Gastrocnemius medialis (tissue), 4 donors: ENCODE data around the gene GATC. TPM values are rescaled to one million over a fixed set of nuclear protein-coding genes. Genes with fewer than 3 reads are reported as not detected.
"Not testable (repeated sequence)": the region's sequence is repeated elsewhere in the genome, so short reads cannot be mapped to it uniquely, and the experiment has no call there.

Experiments
- ATAC-seq, 2 donors: fragments of 150-250 bp; one replicate each; pipeline ENCODE4 v1.9.1; 2016
- DNase-seq, 2 donors: peaks; one replicate each; pipeline ENCODE4 v3.0.0-alpha.2; 2019
- H3K27ac ChIP-seq, 4 donors: fragments of 200-600 bp; sonication (generic); 1 replicate in 1 of 4; 2 replicates in 3 of 4; pipeline ENCODE4 v1.5.1; 2016 to 2018; ENCODE audit warnings: mild to moderate bottlenecking in 2 of 4, moderate library complexity in 1 of 4
- H3K27me3 ChIP-seq, 3 donors: fragments of 200-600 bp; sonication (generic) in 2 of 3; 1 replicate in 1 of 3; 2 replicates in 2 of 3; pipeline versions ENCODE4 v1.5.1 to v1.6.0; 2016 to 2019; ENCODE audit warnings: mild to moderate bottlenecking in 1 of 3, moderate library complexity in 1 of 3
- H3K36me3 ChIP-seq, 2 donors: fragments of 200-600 bp; sonication (generic) in 1 of 2; one replicate each; pipeline ENCODE4 v1.5.1; 2017 to 2018
- H3K4me1 ChIP-seq, 2 donors: fragments of 200-600 bp; sonication (generic) in 1 of 2; one replicate each; pipeline ENCODE4 v1.5.1; 2016 to 2017; ENCODE audit warnings: mild to moderate bottlenecking in 2 of 2
- H3K4me3 ChIP-seq, 4 donors: fragments of 200-600 bp; sonication (generic) in 3 of 4; 1 replicate in 1 of 4; 2 replicates in 3 of 4; pipeline ENCODE4 v1.5.1; 2016 to 2019; ENCODE audit warnings: mild to moderate bottlenecking in 2 of 4
- H3K9me3 ChIP-seq, 3 donors: fragments of 200-600 bp; sonication (generic) in 2 of 3; 1 replicate in 1 of 3; 2 replicates in 2 of 3; pipeline ENCODE4 v1.5.1; 2016 to 2019
- CTCF ChIP-seq, 5 experiments: fragments of 450-650 bp in 3 of 5; fragments of 200-600 bp in 2 of 5; sonication (generic) in 2 of 5; IDR thresholded peaks in 4 of 5; conservative IDR thresholded peaks in 1 of 5; 1 replicate in 4 of 5; 2 replicates in 1 of 5; pipeline ENCODE4 v1.5.1; 2016 to 2019; ENCODE audit warnings: antibody characterized with exemption in 5 of 5, mild to moderate bottlenecking in 3 of 5, moderate library complexity in 3 of 5
- POLR2A ChIP-seq, 2 donors: fragments of 450-650 bp; IDR thresholded peaks; one replicate each; pipeline ENCODE4 v1.6.1; 2017; ENCODE audit warnings: antibody characterized with exemption in 2 of 2, mild to moderate bottlenecking in 2 of 2, moderate library complexity in 2 of 2
- in situ Hi-C, 4 donors: fragments of 200-750 bp; cut with MboI; loops; one replicate each; pipeline versions ENCODE4 v1.15.0 to v1.8.0; 2017; ENCODE audit warnings: low sequenced_read_pairs in 4 of 4
- intact Hi-C: fragments of 100-400 bp; cut with DNase I; formaldehyde crosslinking; loops from one replicate; pipeline ENCODE4 v1.15.1; 2023; ENCODE audit warnings: low total_unique reads
- total RNA-seq, 4 donors: library from RNA; depleted of rRNA; stranded (reverse); fragments of >200 nt; gene quantifications; one replicate each; pipeline versions ENCODE4 v1.1.0 to v1.2.3, GENCODE V29; 2016

Gene GATC
- total RNA-seq, 4 donors from 2014 or later: 14.5 to 20.7 (median 18.4) TPM

GRCh38 chr12:120483621-120484020 is 37.4 kb downstream of the GATC start:
- TF ChIP-seq CTCF (IDR thresholded peaks at IDR 0.05 in 4 of 5, conservative IDR thresholded peaks at IDR 0.05 in 1 of 5) (no peak), POLR2A (IDR thresholded peaks at IDR 0.05) (no peak)
- H3K4me1 ChIP-seq: no peaks in the 10 kb centered on the region
- no peaks in the 10 kb centered on the region for H3K27me3 ChIP-seq
- in situ Hi-C loops (no loop called here), intact Hi-C loops (no loop called here)
- no peak for DNase-seq
- no peaks in the 10 kb centered on the region for H3K36me3 ChIP-seq
- no peak overlapping the region for H3K27ac ChIP-seq
- H3K4me3 ChIP-seq: no peak overlapping the region
- no peaks in the 10 kb centered on the region for H3K9me3 ChIP-seq
- ATAC-seq: no peak

- Histone ChIP-seq H3K4me1 (peaks cover 6% of the 10 kb centered on the region in 2 donors), H3K36me3 (no peaks in the 10 kb centered on the region), H3K27ac (no peak overlapping the region), H3K9me3 (no peaks in the 10 kb centered on the region), H3K4me3 (no peak overlapping the region), H3K27me3 (no peaks in the 10 kb centered on the region)
- no peak for TF ChIP-seq POLR2A (IDR thresholded peaks at IDR 0.05)
- no peak for TF ChIP-seq CTCF (IDR thresholded peaks at IDR 0.05 in 4 of 5, conservative IDR thresholded peaks at IDR 0.05 in 1 of 5)
- intact Hi-C loops: no loop called here
- ATAC-seq: no peak
- DNase-seq: no peak
- in situ Hi-C loops: no loop called here
Observed at GRCh38 chr12:120485961-120486881, 40.0 kb downstream of the GATC start.

- in situ Hi-C loops, H3K27ac ChIP-seq, H3K36me3 ChIP-seq, H3K4me3 ChIP-seq, ATAC-seq, intact Hi-C loops, H3K27me3 ChIP-seq, H3K9me3 ChIP-seq, H3K4me1 ChIP-seq, DNase-seq: not testable (repeated sequence)
Observed at GRCh38 chr12:120487552-120487951, 41.3 kb downstream of the GATC start.

- no peak for ATAC-seq
- no peak for TF ChIP-seq CTCF (IDR thresholded peaks at IDR 0.05 in 4 of 5, conservative IDR thresholded peaks at IDR 0.05 in 1 of 5)
- no peak overlapping the region for H3K4me3 ChIP-seq
- H3K36me3 ChIP-seq: no peaks in the 10 kb centered on the region
- no peaks in the 10 kb centered on the region for H3K9me3 ChIP-seq
- no peak overlapping the region for H3K27ac ChIP-seq
- H3K4me1 ChIP-seq: peaks cover 10% of the 10 kb centered on the region in 2 donors
- in situ Hi-C loops: no loop called here
- intact Hi-C loops: no loop called here
- H3K27me3 ChIP-seq: no peaks in the 10 kb centered on the region
- DNase-seq: no peak
Observed at GRCh38 chr12:120488057-120488640, 41.9 kb downstream of the GATC start.

- no peaks in the 10 kb centered on the region for H3K36me3 ChIP-seq
- no peaks in the 10 kb centered on the region for H3K9me3 ChIP-seq
- no peak overlapping the region for H3K27ac ChIP-seq
- DNase-seq: no peak
- H3K4me1 ChIP-seq: peaks cover 10% of the 10 kb centered on the region in 2 donors
- in situ Hi-C loops (no loop called here), intact Hi-C loops (no loop called here)
- TF ChIP-seq POLR2A (IDR thresholded peaks at IDR 0.05) (no peak), CTCF (IDR thresholded peaks at IDR 0.05 in 4 of 5, conservative IDR thresholded peaks at IDR 0.05 in 1 of 5) (no peak)
- H3K27me3 ChIP-seq: no peaks in the 10 kb centered on the region
- no peak for ATAC-seq
- no peak overlapping the region for H3K4me3 ChIP-seq
Observed at GRCh38 chr12:120489018-120489417, 42.8 kb downstream of the GATC start.
